ENCODE data around the gene MED25. TPM values are rescaled to one million over a fixed set of nuclear protein-coding genes. Genes with fewer than 3 reads are reported as not detected.

The MED25 gene
- total RNA-seq, 2 donors from 2014 or later: 55.6 to 56.1 TPM

GRCh38 chr19:49871349-49871985, 53.4 kb downstream of the MED25 start:
- H3K4me3 Mint-ChIP-seq: peak overlapping the region; percentile 60

DNA sequence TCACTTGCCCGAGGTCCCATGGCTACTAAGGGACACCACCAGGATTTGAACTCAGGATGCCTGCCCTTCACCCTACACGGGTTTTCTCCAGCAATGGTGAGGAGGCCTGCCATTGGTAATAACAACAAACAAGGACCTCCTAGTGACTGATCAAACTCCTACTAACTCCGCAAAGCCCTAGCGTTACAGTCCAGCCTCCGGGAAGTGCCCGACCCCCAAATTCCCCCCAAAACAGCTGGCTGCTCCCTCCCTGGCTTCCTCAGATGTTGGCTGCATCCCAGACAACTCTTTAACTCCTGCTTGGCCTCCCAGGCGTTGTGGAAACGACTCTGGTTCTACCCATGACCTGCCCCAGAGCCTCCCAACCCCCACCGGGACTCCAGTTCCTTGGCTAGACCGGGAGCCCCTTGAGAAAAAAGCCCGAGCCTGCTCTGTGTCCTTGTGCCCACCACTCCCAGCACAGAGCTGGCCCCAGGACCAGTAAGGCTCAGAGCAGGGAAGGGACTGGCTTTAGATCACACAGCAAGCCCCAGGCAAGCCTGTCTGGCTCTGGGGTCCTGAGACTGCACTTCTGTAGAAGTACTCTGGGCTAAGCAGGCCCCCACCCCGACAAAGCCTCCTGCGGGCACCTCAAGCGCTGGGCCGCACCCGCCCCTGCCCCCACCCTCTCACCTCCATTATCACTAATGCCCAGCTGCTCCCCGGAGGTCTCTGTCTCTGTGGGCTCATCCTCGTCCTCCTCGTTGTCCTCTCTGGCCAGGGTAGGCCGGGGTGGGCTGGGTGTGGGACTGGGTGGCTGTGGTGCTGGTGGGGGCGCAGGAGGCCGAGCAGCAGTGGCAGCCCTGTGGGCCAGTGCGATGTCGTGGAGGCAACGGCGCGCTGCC, 54.4 kb downstream of the MED25 start:
- ATAC-seq (replicated peaks): no peak
- Mint-ChIP-seq H3K27me3 (no peaks in the 10 kb centered on the region), H3K4me1 (peaks cover 17% of the 10 kb centered on the region), H3K4me3 (peak overlapping the region; percentile 60), H3K27ac (peak overlapping the region; percentile 83), H3K36me3 (ENCODE audit: low read depth) (peaks cover 38% of the 10 kb centered on the region), H3K9me3 (no peaks in the 10 kb centered on the region)

More at GRCh38 chr19:49871349-49871985, 53.4 kb downstream of the MED25 start:
- Mint-ChIP-seq H3K36me3 (ENCODE audit: low read depth) (peaks cover 48% of the 10 kb centered on the region), H3K27me3 (no peaks in the 10 kb centered on the region), H3K27ac (peak overlapping the region; percentile 83), H3K9me3 (no peaks in the 10 kb centered on the region), H3K4me1 (peaks cover 22% of the 10 kb centered on the region)
- no peak for ATAC-seq (replicated peaks)

DNA sequence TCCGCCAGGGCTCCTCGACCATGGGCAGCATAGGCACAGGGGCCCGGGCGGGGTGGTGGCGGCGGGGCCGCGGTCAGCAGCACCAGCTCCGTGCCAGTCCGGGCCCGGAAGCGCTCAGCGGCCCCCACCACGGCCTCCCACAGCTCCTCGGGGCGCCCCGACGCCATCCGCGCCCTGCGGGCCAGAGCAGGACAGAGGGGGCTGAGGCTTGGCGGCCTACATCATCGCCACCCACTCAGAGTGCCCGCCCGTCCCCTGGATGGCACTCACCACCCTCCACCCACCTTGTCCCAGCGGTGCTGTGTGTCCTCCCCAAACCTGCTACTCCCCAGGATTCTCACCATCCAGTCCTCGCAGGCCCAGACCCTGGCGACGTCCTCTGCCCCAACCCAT, 55.0 kb downstream of the MED25 start:
- Mint-ChIP-seq H3K4me3 (no peak overlapping the region), H3K27ac (no peak overlapping the region), H3K4me1 (peaks cover 17% of the 10 kb centered on the region), H3K36me3 (ENCODE audit: low read depth) (peaks cover 36% of the 10 kb centered on the region), H3K27me3 (no peaks in the 10 kb centered on the region), H3K9me3 (no peaks in the 10 kb centered on the region)
- ATAC-seq (replicated peaks): no peak

GRCh38 chr19:49873834-49874233, 55.7 kb downstream of the MED25 start:
- peaks cover 41% of the 10 kb centered on the region for H3K36me3 Mint-ChIP-seq (ENCODE audit: low read depth)
- H3K4me1 Mint-ChIP-seq: peaks cover 17% of the 10 kb centered on the region
- no peak overlapping the region for H3K4me3 Mint-ChIP-seq
- H3K27me3 Mint-ChIP-seq: no peaks in the 10 kb centered on the region
- no peak overlapping the region for H3K27ac Mint-ChIP-seq
- no peak for ATAC-seq (replicated peaks)
- H3K9me3 Mint-ChIP-seq: no peaks in the 10 kb centered on the region

DNA sequence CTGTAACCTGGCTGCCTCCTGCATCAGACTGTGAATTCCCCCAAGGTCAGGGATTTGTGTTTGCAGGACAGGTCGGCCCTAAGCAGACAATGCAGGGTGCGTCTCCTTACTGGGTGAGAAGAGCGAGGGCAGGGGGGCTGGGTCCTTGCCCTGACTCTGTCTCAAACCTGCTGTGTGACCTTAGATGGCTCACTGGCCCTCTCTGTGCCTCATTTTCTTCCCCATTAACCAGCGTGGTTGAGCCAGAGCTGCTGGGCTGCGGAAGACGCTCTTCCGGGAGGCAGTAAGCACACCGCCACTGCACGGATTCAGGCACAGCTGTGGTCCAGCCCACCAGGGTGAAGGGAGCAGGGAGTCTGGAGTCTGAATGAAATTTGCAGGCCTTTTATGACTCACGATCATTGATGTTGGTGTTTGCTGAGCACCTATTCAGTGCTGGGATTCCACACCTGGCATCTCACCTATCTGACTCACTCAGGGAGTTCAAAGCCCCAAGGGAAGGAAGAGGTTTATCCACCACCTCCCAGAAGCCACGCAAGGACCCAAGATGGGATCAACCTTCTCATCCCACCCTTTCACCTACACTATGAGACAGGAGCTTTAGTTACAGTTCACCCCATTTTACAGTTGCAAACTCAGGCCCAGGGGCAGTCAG, 56.5 kb downstream of the MED25 start:
- Mint-ChIP-seq H3K9me3 (no peaks in the 10 kb centered on the region), H3K36me3 (ENCODE audit: low read depth) (peaks cover 49% of the 10 kb centered on the region), H3K27ac (no peak overlapping the region), H3K4me3 (no peak overlapping the region), H3K27me3 (no peaks in the 10 kb centered on the region), H3K4me1 (peaks cover 17% of the 10 kb centered on the region)
- ATAC-seq (replicated peaks): no peak

DNA sequence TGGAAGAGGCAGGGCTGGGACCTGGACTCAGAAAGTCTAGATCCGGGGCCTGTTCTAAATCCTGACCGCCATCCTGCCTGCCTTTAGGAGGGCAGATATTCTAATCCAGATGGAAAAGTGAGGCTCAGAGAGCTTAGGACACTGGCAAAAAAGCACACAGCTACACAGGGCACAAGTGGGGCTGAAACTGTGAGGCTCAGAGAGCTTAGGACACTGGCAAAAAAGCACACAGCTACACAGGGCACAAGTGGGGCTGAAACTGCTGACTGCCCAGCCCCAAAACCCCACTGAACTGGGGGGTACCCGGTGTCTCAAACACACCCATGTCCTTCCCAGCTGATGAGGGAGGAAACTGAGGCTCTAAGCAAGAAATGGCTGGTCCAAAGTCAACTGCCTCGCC, 57.1 kb downstream of the MED25 start:
- no peak for ATAC-seq (replicated peaks)
- Mint-ChIP-seq H3K36me3 (ENCODE audit: low read depth) (peaks cover 54% of the 10 kb centered on the region), H3K9me3 (no peaks in the 10 kb centered on the region), H3K4me3 (no peak overlapping the region), H3K4me1 (peaks cover 16% of the 10 kb centered on the region), H3K27ac (no peak overlapping the region), H3K27me3 (no peaks in the 10 kb centered on the region)

DNA sequence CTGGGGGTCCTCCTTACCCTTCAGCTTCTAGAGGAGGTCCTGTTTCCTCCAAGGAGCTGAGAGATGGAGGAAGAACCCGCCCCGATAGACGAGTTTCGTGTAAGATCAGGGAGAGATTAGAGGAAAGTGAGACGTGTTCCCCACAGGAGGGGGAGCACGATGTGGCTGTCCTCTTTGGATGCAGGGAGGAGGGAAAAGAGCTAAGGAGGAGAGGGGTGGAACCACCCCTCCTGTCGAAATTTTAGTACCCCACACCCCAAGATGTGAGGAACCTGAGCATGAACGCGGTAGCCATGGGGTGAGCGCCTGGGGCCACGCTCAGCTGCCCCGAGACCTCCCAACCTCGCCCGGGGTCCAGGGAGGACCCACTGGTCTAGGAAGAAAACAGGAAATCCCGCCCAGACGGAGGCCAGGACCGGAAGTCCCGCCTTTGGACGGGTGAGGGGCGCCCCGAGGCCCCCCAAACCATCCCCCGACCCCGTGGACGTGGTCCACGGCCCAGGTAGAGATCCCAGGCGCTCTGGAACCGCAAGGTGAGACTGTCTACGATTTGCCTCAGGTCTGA, 57.9 kb downstream of the MED25 start:
- peaks cover 62% of the 10 kb centered on the region for H3K36me3 Mint-ChIP-seq (ENCODE audit: low read depth)
- H3K4me1 Mint-ChIP-seq: peaks cover 13% of the 10 kb centered on the region
- no peak overlapping the region for H3K27ac Mint-ChIP-seq
- H3K4me3 Mint-ChIP-seq: no peak overlapping the region
- no peak for ATAC-seq (replicated peaks)
- H3K9me3 Mint-ChIP-seq: no peaks in the 10 kb centered on the region
- H3K27me3 Mint-ChIP-seq: no peaks in the 10 kb centered on the region

GRCh38 chr19:49876422-49877019, 58.4 kb downstream of the MED25 start:
- H3K4me3 Mint-ChIP-seq: no peak overlapping the region
- H3K27ac Mint-ChIP-seq: no peak overlapping the region
- no peaks in the 10 kb centered on the region for H3K27me3 Mint-ChIP-seq
- ATAC-seq (replicated peaks): peak; percentile 57
- H3K36me3 Mint-ChIP-seq (ENCODE audit: low read depth): peaks cover 68% of the 10 kb centered on the region
- H3K9me3 Mint-ChIP-seq: no peaks in the 10 kb centered on the region
- peaks cover 13% of the 10 kb centered on the region for H3K4me1 Mint-ChIP-seq

GRCh38 chr19:49877020-49877878, 59.2 kb downstream of the MED25 start, which contains the start of the genes AKT1S1 and TBC1D17:
AKT1S1 (minus strand) TSS chr19:49877355; CDS start chr19:49873295, 4,060 bp downstream.
TBC1D17 (plus strand) TSS chr19:49877702; CDS start chr19:49877724, 22 bp downstream.
- peak; percentile 75 for ATAC-seq (replicated peaks)
- no peak within 1 kb of the TSS for H3K4me3 Mint-ChIP-seq
- no peaks in the 10 kb centered on the region for H3K27me3 Mint-ChIP-seq
- H3K4me1 Mint-ChIP-seq: peaks cover 8% of the 10 kb centered on the region
- H3K27ac Mint-ChIP-seq: no peak within 1 kb of the TSS
- H3K36me3 Mint-ChIP-seq (ENCODE audit: low read depth): peaks cover 68% of the 10 kb centered on the region
- no peaks in the 10 kb centered on the region for H3K9me3 Mint-ChIP-seq

DNA sequence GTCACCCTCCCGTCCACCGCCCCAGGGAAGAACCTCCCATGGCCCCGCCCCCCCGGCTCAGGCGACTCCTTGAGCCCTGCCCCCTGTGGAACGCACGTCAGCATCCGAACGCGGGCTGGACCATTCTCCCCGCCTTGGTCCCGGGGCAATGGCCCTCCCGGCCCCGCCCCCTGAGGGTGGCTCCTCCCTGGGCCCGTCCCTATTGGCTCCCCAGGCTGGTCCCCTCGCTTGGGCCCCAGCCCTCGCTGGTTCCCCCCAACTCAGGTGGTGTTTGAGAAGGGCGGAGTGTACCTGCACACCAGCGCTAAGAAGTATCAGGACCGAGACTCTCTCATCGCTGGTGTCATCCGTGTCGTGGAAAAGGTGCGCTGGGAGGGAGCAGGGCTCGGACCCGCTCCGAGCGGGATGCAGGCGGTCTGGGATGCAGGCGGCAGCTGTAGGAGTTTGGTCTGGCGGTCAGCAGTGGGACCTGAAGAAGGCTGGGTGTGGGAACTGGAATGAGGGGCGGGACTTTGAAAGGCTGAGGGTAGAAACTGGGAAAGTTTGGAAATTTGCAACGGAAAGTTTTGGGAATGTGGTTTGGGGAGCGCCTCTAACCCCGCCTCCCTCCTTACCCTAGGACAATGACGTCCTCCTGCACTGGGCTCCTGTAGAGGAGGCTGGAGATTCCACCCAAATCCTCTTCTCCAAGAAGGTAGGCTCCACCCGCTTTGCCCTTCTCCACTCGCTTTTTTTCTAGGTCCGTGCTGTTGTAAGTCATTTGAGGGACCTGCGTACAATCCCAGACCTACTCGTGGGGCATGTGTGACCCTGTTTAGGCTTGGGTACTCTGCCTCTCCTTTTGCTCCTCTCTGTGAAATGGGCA, 60.0 kb downstream of the MED25 start:
- peaks cover 8% of the 10 kb centered on the region for H3K4me1 Mint-ChIP-seq
- peak; percentile 79 for ATAC-seq (replicated peaks)
- H3K36me3 Mint-ChIP-seq (ENCODE audit: low read depth): peaks cover 73% of the 10 kb centered on the region
- H3K4me3 Mint-ChIP-seq: no peak overlapping the region
- H3K9me3 Mint-ChIP-seq: no peaks in the 10 kb centered on the region
- no peaks in the 10 kb centered on the region for H3K27me3 Mint-ChIP-seq
- peak overlapping the region; percentile 43 for H3K27ac Mint-ChIP-seq

GRCh38 chr19:49878744-49879070, 60.6 kb downstream of the MED25 start:
- H3K4me3 Mint-ChIP-seq: no peak overlapping the region
- peak overlapping the region; percentile 43 for H3K27ac Mint-ChIP-seq
- no peak for ATAC-seq (replicated peaks)
- H3K9me3 Mint-ChIP-seq: no peaks in the 10 kb centered on the region
- peaks cover 8% of the 10 kb centered on the region for H3K4me1 Mint-ChIP-seq
- H3K36me3 Mint-ChIP-seq (ENCODE audit: low read depth): peaks cover 74% of the 10 kb centered on the region
- no peaks in the 10 kb centered on the region for H3K27me3 Mint-ChIP-seq

DNA sequence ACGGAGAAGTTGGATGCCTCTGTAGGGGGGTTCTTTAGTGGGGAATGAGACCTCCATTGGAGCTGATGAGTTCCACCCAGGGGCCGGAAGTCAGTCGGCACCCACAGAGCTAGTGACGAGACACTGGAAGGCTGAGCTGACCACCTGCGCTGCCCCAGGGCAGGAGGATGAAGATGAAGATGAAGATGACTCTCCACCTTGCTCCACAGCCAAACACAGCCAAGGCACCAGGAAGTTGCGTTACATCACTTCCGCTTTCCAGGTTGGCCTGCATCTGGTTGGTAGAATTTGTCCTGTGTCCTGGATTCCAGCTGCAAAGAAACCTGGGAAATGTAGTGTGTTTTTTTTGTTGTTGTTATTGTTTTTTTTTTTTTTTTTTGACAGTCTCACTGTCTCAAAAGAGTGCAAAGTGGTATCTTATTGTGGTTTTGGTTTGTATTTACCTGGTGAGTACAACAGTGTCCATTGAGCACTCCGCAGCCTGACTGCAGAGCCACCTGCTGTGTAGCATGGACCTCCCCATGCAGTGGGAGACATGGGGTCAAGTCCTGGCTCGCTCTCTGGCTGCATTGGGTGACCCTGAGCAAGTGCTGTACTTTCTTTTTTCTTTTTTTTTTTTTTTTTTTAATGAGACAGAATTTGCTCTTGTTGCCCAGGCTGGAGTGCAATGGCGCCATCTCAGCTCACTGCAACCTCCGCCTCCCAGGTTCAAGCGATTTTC, 61.3 kb downstream of the MED25 start:
- Mint-ChIP-seq H3K4me3 (no peak overlapping the region), H3K4me1 (peaks cover 8% of the 10 kb centered on the region), H3K9me3 (no peaks in the 10 kb centered on the region), H3K36me3 (ENCODE audit: low read depth) (peaks cover 73% of the 10 kb centered on the region), H3K27me3 (no peaks in the 10 kb centered on the region), H3K27ac (peak overlapping the region; percentile 43)
- ATAC-seq (replicated peaks): no peak

Measured in activated T-helper 17 cell treated with anti-CD3 and anti-CD28 coated beads, Interleukin-2, amount 50 U/mL, for 72 hours (primary cell).